GM21515 (cell line): ENCODE results near the gene THPO.

ENCODE experiments used
- ATAC-seq: cut with Tn5 transposase; IDR thresholded peaks from one replicate; pipeline ENCODE4 v1.9.1; 2021; ENCODE audit not compliant: unreplicated experiment

The THPO gene

GRCh38 chr3:184377882-184378445, at the start of gene THPO:
TSS of gene THPO (minus strand) at chr3:184378207. CDS start at chr3:184376259, 1,948 bp downstream.
- ATAC-seq, result no peak

DNA sequence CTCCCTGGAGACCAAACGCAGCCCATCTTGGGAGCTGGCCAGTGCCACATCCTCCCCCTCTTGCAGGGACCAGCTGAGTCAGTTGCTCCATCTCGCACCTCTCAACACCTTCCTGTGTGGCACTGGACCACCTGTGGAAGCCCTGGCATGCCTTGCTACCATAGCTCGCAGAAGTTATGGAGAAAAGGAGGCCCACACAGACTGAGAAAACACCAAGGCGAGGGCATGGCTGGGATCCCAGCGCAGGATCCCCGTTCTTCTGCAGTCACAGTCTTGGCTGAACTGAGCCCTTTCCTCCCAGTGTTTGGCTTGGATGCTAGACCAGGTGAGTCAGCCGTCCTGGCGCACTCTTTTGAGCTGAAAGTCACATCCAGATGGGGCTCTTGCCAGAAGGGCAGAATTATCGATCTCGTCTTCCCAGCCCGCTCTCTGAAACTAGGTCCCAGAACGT, 48.7 kb upstream of the THPO start:
- no peak for ATAC-seq

GRCh38 chr3:184423561-184423960, 45.6 kb upstream of the THPO start:
- no peak for ATAC-seq

DNA sequence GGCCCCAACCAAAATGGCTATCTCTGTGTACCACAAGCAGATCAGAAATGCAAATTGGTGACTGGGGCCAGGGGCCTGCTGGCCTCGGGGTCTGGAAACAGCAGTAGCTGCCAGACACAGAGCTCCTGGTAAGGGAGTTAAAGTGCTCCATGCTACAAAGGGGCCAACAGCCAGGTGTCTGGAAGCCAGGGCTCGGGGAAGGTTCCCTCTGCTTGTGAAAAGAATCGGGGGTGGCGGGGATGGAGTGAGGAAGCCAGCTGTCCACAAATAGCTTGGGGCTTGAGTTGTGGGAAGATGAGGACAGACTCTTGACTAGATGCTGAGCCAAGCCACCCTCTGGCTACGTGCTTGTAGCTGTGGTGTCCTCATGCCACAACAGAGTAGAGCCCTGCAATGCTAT, 41.2 kb upstream of the THPO start:
- ATAC-seq, result no peak

- ATAC-seq, result peak; percentile 88
Observed at GRCh38 chr3:184417619-184418327, 39.8 kb upstream of the THPO start.

DNA sequence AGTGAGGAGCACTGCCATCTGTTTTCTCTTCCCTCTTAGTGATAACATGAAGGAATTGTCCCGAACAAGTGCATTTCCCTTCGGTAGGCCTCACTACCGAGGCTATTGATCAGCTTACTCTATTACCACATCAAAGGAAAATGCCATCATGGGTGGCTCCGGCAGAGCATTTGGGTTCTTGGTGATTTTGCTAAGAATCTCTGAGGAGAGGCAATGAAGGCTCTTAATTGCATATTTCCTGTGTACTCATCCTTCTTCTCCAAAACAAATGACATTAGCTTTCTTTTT, 37.1 kb upstream of the THPO start:
- ATAC-seq, result no peak

DNA sequence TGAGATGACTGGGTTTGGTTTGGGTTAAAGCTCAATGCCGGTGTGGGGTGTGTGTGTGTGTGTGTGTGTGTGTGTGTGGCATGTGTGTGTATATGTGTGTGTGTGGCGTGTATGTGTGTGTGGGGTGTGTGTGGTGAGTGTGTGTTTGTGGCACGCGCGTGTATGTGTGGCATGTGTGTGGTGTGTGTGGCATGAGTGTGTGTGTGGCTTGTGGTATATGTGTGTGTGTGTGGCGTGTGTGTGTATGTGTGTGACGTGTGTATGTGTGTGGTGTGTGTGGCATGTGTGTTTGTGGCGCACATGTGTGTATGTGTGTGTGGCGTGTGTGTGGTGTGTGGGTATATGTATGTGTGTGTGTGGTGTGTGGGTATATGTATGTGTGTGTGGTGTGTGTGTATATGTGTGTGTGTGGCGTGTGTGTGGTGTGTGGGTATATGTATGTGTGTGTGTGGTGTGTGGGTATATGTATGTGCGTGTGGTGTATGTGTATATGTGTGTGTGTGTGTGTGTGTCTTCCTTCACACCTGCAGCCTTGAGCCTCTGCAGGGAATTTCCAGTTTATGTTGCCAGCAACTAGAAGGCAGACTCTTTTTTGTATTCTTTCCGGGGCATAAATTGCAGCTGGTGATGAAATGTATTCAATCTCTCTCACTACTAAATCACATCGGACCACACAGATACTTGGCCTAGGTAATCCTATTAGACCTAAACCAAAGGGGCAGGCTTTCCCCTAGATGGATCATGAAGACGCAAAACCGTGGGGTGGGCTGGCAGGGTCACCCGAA, 36.6 kb upstream of the THPO start:
- no peak for ATAC-seq

DNA sequence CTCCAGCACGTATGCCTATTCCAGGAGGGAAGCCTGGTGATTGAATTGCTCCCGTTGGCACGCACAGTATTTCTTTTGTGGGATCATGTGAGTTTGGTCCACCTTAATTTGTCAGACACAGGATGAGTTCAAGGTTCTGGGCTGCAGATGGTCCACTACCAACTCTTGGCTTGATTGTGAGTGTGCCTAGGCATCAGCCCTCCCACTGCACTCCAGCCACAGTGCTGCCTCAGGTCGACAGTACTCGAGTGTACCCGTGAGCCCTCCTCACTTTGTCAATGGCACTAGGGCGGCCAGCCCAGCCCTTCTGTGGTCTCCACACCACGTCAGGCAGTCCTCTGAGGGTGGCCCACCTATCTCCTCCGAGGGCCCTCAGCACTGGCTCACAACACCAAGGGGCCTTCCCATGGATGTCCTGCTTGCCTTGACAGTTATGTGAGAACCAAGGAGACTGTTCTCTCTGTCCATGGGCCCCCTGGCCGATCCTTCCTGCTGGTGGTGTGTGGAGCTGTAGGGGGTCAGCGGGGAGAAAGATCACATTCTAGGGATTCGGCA, 32.0 kb upstream of the THPO start:
- ATAC-seq, result no peak

DNA sequence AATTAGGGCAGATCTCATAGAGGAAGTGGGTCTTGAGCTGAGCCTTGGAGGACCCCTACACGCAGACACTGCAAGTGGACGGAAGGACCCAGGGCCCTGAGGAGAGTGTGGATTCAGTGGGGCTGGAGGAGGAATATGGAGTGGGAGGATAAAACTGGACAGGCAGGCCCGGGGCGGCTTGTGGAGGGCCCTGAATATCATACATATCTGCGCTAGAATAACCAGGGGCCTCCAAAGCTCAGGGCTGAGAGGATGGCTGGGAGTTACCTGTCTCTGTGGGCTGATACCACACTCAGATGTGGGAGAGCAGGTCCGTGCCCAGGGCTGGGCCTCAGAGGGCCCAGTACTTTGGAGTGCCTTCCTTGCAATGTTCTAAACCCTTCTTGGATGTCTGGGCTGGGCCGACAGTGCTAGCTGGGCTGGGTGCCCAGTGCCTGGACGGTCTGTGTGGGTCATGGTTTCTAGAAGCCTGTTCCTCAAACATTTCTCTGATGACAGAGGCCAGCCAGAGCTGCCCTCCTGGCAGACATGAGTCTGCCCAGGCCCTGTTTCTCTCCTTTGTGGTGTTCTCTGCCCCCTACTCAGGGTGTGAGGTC, 31.4 kb upstream of the THPO start:
- ATAC-seq, result no peak

- no peak for ATAC-seq
Observed at GRCh38 chr3:184405075-184406030, 27.3 kb upstream of the THPO start.

DNA sequence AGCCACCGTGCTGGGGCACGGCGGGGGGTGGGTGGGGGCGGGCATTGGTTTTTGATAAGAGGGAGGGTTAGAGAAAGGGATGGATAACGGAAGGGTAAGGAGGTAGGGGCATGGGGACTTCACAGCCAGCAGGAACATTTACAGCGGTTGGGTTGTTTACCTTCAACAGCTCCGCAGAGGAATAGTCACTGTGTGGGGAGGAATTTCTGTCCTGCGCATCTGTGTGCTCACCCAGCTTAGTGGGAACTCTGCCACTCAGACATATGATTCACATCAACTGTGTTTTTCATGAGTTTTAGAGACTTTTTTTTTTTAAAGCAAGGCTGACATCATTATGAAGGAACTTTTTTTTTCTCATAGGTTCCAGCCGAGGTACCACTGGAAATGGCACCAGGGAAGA, 21.4 kb upstream of the THPO start:
- ATAC-seq, result no peak

DNA sequence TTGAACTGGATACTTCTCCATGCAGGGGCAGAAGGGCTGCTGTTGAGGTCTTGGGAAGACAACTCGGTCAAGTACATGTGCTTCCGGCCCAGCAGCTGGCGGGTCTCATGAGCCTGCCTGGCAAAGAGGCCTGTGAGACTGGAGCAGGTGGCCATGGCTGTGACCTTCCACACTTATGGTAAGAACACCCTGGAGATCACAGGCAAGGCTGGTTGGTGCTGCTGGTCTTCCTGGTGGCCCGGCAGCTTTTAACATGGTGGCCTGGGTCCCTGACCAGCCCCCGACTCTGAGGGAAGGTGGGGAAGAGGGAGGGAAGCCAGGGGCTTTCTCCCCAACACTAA, 17.3 kb upstream of the THPO start:
- ATAC-seq, result no peak

- ATAC-seq, result no peak
Observed at GRCh38 chr3:184391266-184391665, 13.3 kb upstream of the THPO start.

DNA sequence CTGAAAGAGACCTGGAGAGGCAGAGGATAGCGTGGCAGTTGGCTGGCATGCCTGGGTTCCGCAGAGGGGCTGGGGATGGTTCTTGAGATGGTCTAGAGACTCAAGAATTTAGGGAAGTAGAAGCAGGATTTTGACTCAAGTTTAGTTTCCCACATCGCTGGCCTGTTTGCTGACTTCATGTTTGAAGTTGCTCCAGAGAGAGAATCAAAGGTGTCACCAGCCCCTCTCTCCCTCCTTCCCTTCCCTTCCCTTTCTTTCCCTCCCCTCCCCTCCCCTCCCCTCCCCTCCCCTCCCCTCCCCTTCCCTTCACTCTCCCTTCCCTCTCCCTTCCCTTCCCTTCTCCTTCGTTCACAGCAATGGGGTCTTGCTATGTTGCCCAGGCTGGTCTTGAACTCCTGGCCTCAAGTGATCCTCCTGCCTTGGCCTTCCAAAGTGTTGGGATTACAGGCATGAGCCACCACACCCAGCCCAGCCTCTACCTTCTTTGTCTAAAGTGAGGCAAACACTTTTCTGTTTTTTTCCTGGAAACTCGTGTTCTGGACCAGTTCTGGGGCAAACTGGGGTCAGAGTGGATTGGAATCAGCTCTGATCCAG, 12.0 kb upstream of the THPO start:
- ATAC-seq, result no peak

DNA sequence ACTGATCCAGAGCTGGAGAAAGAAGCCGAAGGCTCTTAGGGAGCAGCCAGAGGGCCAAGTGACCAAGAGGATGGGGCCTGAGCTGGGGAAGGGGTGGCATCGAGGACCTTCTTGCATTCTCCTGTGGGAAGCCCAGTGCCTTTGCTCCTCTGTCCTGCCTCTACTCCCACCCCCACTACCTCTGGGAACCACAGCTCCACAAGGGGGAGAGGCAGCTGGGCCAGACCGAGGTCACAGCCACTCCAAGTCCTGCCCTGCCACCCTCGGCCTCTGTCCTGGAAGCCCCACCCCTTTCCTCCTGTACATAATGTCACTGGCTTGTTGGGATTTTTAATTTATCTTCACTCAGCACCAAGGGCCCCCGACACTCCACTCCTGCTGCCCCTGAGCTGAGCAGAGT, 11.4 kb upstream of the THPO start:
- ATAC-seq, result no peak

- ATAC-seq, result no peak
Observed at GRCh38 chr3:184388936-184389230, 10.9 kb upstream of the THPO start.

DNA sequence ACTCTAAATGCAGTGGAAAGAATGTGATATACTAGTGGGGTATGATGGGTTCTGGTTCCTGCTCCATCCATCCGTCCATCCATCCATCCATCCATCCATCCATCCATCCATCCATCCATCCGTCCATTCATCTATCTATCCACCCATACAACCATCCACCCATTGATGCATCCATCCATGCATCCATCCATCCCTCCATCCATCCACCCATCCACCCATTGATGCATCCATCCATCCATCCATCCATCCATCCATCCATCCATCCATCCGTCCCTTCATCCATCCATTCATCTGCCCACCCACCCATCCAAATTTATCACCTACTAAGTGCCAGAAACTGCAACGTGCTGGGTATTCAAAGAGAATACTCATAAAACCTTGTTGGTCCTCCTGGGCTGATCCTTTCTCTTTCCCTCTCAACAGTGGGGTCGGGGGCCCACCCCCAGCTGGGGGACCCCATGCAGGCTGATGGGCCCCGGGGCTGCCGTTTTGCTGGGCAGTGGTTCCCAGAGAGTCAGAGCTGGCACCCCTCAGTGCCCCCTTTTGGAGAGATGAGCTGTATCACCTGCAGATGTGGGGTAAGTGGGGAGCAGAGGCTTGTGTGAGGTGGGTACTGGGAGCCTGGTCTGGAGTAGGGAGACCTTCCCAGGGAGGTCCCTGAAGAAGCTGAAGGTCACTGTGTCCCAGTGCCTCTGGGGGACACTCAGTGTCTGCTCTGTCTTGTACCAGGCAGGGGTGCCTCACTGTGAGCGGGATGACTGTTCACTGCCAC, 10.3 kb upstream of the THPO start:
- no peak for ATAC-seq

DNA sequence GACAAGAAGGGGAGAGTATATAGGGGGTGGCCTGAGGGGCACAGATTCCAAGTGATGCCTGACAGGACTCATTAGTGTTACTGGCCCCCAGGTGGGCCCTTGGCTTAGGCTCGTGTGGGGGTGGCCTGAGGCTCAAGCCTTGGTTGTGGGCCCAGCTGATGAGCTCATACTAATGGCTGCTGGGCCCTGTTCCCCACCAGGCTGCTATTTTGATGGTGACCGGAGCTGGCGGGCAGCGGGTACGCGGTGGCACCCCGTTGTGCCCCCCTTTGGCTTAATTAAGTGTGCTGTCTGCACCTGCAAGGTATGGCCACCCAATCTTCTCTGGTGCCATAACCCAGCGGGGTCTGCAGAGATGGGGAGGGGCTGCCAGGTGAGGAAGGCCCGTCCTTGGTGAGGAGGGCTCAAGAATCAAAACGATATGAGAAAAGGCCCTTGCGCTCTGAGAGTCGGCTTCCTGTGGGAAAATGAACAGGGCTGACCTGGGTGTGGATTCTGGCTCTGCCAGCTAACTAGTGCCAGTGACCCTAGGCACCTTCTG, 9.2 kb upstream of the THPO start:
- no peak for ATAC-seq

- ATAC-seq, result no peak
Observed at GRCh38 chr3:184386047-184386806, 8.2 kb upstream of the THPO start.
